ENCODE data around the gene WNT5B.
A peak's percentile ranks its signal among the peaks of the same experiment; 100 is the strongest.
"Not testable (repeated sequence)": the region's sequence is repeated elsewhere in the genome, so short reads cannot be mapped to it uniquely, and the experiment has no call there.

Gene WNT5B

GRCh38 chr12:1598757-1599156 is 30.3 kb upstream of the WNT5B start:
- DNase-seq (ENCODE audit: low read depth), result no peak

- DNase-seq (ENCODE audit: low read depth), result not testable (repeated sequence)
Observed at GRCh38 chr12:1602706-1603105, 26.3 kb upstream of the WNT5B start.

DNA sequence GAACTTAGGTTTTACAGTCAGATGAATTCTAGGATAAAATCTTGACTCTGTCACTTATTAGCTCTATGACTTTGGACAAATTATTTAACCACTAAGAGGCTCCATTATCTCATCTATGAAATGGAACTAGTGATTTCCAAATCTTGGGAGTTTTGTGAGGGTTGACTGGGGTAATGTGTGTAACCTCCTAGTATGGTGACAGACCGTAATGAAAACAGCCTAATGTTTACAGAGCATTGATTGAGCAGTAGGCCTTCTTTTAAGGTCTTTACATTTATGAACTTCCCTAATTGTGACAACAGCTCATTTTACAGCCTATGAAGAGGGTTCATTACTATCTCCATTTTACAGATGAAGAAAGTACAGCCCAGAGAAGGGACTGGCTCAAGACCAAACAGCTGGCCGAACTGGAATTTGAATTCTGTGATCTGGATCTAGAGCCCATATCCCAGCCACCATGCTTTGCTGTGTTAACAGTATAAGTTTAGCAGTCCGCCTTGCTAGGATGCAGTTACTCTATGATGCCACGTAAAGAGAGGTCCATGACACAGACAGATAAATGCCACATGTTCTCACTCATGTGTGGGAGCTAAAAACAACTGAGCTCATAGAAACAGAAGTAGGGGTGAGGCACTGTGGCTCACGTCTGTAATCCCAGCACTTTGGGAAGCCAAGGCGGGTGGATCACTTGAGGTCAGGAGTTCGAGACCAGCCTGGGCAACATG is 25.6 kb upstream of the WNT5B start:
- DNase-seq (ENCODE audit: low read depth), result no peak

DNA sequence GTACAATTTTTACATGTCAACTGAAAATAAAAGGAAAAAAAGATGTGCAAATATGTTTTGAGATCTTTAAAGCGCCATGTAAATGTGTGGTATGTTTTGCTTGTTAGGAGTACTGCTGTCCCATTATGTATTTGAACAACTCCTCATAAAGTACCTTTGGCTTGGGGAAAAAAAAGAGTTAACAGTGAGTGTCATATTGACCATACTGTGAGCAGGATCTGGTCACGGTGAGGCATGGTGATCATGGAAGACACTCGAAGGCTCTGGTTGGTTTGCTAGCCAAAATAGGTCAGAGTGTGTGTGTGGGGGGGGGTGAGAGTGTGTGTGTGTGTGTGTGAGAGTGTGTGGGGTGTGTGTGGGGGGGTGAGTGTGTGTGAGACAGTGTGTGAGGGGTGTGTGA is 24.6 kb upstream of the WNT5B start:
- no peak for DNase-seq (ENCODE audit: low read depth)

GRCh38 chr12:1605129-1606020 is 23.7 kb upstream of the WNT5B start:
- peak; percentile 70 for DNase-seq (ENCODE audit: low read depth)

- DNase-seq (ENCODE audit: low read depth), result peak; percentile 89
Observed at GRCh38 chr12:1606021-1606622, 22.9 kb upstream of the WNT5B start.

DNA sequence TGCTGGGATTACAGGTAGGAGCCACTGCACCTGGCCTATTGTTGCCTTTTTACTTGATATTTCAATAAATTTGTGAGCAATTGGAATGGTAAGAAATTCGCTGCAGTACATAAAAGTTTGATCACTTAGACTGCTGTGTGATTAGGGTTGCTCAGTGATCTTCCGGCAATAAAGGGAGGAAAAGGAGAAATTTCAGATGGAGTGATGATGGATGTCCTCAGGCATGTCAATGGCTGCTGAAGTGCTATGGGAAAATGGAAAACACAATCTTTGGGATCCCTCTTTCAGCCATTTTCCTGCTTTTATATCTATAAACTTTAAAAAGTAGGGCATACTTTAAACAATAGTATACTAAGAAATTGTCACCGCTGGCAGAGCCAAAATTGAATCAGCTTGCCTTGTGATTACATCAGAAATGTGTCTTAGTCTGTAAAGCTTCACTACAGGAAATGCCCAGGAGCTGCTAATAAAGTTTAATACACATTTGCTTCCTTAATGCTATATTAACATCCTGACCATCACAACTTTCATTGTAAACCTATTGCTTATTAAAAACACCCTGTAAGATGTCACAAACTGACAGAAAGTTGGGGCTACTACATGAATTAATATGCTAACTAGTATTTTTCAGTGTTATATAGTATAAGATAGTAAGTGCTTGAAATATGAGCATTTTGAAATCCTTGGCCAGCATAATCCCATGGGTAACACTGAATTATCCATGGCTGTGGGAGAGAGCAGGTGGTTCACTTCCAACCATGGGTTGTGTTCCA is 20.9 kb upstream of the WNT5B start:
- DNase-seq (ENCODE audit: low read depth), result no peak

GRCh38 chr12:1608713-1609119 is 20.3 kb upstream of the WNT5B start:
- DNase-seq (ENCODE audit: low read depth), result no peak

DNA sequence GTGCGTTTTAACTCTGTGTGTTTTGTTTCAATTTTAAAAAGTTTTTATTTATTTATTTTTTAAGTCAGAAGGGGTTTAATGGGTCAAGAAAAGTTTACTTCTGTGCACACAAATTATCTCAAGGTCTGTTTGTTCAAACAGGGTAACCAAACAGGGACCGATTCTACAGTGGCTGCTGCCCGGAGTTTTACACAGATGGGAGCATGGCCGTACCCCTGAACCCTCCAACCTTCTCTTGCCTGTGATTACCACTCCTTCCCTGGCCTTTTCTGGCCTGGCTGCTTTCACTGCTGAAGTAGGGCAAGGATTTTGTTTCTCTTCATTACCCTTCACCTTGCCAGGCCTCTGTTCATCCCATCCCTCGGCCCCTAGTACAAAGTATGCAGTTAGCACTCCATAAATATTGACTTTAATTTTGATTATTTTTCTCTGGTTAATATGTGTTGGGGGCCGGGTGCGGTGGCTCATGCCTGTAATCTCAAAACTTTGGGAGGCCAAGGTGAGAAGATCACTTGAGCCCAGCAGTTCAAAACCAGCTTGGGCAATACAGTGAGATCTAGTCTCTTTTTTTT is 18.9 kb upstream of the WNT5B start:
- DNase-seq (ENCODE audit: low read depth), result no peak

- DNase-seq (ENCODE audit: low read depth), result peak; percentile 80
Observed at GRCh38 chr12:1611803-1612572, 17.0 kb upstream of the WNT5B start.

DNA sequence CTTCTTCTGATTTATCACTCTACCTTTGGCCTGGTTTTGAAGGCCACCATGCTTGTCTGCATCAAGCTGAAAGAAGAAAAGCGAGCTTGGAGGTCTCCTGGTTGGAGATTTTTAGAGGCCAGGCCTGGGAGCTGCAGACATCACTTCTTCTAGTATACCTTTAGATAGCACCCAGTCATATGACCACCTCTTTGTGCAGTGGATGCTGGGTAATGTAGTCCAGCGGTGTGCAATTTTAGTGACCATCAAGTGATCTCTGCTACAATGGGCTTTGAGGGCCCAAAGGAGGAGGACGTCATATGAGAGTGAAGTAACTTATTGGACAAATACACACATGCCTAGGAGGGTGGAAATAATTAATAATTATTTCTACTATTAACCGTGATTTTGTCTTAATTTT is 15.2 kb upstream of the WNT5B start:
- no peak for DNase-seq (ENCODE audit: low read depth)

GRCh38 chr12:1614360-1614759 is 14.7 kb upstream of the WNT5B start:
- DNase-seq (ENCODE audit: low read depth), result no peak

DNA sequence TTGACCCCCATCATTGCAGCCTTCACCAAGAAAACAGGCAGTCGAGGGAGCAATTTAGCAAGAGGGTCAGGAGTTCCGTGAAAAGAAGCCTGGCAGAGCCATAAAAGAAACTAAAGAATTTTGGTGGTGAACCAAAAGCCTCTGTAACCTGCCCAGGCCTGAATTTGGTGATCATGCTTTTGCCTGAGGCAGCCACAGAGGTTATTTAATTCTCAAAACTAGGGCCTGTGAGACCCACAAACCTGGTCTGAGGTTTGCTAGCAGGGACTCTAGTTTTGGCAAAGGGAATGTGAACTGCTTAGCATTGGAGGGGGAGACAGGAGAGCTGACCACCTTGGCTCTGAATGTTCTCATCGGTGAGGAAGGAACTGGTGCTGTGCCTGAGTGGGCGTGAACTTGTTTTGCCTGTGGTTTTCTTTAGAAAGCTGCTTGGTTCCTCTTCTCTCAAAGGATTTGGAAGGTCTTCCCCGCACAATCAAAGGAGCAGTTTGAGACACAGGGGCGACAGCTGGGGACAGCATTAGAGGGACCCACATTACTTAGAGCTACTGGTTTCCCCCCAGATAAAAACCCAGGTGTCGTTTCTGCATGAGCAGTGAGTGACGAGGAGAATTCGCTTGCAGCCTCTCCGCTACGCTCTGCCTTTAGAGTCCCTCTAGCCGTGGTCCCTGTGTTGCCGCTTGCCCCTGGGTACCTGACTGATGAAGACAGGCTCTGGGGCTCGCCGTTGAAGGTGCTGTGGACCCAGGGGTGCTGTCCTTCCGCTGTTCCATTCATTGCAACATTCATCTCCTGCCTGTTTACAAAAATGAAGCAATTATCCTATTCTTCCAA is 12.6 kb upstream of the WNT5B start:
- DNase-seq (ENCODE audit: low read depth), result no peak

DNA sequence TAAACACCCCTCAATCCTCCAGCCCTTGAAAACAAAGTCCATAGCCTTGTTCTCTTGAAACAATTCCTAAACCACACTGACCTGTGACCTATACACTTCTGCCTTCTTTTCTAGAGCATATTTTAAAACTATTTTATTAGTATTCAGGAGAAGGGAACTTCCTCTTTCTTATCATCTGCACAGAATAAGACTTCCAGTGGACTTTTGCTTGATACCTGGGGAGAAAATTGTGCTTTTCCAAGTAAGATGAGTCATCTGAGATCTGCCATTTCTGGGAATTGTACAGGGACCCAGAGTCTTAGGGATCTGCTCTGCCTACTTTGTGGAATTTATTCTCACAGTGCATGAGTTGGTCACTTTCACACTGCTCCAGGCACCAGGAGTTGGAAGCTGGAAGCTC is 10.5 kb upstream of the WNT5B start:
- no peak for DNase-seq (ENCODE audit: low read depth)

GRCh38 chr12:1619159-1619558 is 9.9 kb upstream of the WNT5B start:
- DNase-seq (ENCODE audit: low read depth), result no peak

DNA sequence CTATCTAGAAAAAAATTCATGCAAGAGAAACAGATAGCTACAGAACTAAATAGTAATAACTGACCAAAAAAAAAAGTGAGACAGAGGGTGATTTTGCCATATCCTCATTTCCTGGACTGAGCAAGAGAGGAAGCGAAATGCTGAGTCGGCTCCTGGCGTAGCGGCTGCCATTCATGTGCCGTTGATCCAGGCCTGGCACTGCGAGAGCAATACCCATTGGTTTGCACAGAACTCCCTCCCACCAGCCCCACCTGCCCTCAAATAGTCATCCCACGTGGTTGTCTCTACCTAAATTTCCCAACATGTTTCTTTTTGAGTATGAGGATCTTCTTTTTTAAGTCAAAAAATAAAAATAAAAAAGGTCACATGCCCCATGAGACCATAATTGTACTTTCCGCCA is 9.4 kb upstream of the WNT5B start:
- DNase-seq (ENCODE audit: low read depth), result no peak

GRCh38 chr12:1620092-1620491 is 8.9 kb upstream of the WNT5B start:
- no peak for DNase-seq (ENCODE audit: low read depth)

DNA sequence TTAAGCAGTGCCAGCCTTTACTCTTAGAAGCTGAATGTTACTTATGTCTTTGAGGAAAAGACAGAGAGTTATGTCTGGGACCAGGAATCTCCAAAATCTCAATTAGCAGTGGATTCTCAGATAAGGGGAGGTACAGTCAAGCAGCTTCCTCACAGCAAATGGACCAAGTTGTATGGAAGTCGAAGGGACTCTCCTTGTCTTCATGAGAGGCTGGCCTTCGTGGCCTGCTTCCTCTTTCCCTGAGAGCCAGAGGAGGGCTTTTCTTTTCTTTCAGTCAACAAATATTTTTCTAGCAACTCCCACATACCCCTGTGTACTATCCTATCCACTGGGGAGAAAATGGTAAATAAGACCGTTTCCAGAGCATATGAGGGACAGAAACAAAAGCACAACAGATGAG is 6.6 kb upstream of the WNT5B start:
- no peak for DNase-seq (ENCODE audit: low read depth)

DNA sequence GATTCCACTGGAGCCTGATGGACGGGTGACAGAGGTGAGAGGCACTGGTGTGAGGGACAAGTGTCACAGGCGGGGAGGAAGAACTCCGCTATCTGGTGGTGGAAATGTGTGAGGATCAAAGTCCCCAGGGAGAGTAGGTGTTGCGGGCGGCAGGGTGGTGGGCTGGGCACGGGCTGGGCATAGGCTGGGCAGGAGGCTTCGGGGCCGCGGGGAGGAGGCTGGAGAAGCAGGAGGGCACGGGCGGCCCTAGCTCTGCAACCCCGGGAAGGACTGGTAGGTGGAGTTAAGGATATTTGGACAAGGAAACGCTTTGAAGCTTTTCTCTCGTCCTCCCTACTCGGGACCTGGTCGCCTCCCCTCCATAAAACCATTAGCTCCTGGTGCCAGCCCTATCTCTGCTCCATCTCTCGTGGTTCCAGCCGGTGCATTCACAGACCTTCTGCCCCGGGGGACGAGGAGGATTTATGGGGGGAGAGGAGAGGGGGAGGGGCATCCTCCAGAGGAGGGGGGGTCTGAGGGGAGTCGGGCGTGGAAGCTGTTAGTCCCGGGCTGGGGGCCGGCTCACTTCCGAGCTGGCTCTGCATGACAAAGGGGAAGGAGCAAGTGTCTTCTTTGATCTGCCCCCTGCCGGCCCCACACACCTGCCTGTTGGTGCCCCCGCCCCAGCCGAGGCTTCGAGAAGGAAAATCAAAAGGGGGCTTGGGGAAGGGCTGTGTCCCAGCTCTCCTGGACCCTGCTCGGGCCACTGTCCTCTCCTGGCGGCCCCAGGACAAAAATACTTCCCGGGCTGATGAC is 504 bp downstream of the WNT5B start:
- DNase-seq (ENCODE audit: low read depth), result no peak
